Cardiac muscle cell (in vitro differentiated cells and primary cell): Measurements from ENCODE around the gene NEDD4L. TPM values are rescaled to one million over a fixed set of nuclear protein-coding genes. Genes with fewer than 3 reads are reported as not detected.
A peak's percentile ranks its signal among the peaks of the same experiment; 100 is the strongest.

Experiments
- DNase-seq, 2 donors: peaks; one replicate each; pipeline versions ENCODE4 v3.0.0 to v3.0.0-alpha.2; 2010 to 2017; ENCODE audit warnings: low read depth in 1 of 2, low spot score in 1 of 2
- H3K27ac ChIP-seq: fragments of 200-600 bp; sonication (generic); 2 replicates; pipeline ENCODE4 v1.5.1; 2016
- H3K27me3 ChIP-seq: fragments of 200-600 bp; sonication (generic); 2 replicates; pipeline ENCODE4 v1.6.0; 2016; ENCODE audit warnings: control low read depth
- H3K36me3 ChIP-seq: fragments of 200-600 bp; sonication (generic); 2 replicates; pipeline ENCODE4 v1.5.1; 2016; ENCODE audit warnings: control low read depth
- H3K4me1 ChIP-seq: fragments of 200-600 bp; sonication (generic); 2 replicates; pipeline ENCODE4 v1.8.1; 2017; ENCODE audit warnings: low read depth, mild to moderate bottlenecking, mixed run types
- H3K4me3 ChIP-seq: fragments of 200-600 bp; sonication (generic); 2 replicates; pipeline ENCODE4 v1.5.1; 2016; ENCODE audit warnings: mild to moderate bottlenecking
- H3K9me3 ChIP-seq: fragments of 200-600 bp; sonication (generic); 2 replicates; pipeline ENCODE4 v1.5.1; 2017; ENCODE audit warnings: low read depth, mild to moderate bottlenecking, control low read depth
- CTCF ChIP-seq: IDR thresholded peaks from 2 replicates; pipeline ENCODE4 v1.5.1; 2012; ENCODE audit warnings: low read depth, mild to moderate bottlenecking, low read length
- polyA plus RNA-seq: library from polyadenylated mRNA; unstranded; fragments of >200 nt; fragmentation: Nextera tagmentation; extraction: Ambion mirVana; gene quantifications from 2 replicates; pipeline ENCODE4 v1.2.1, GENCODE V29; 2016
- total RNA-seq: library from RNA; depleted of rRNA; stranded (reverse); fragments of >200 nt; gene quantifications from 2 replicates; pipeline ENCODE4 v1.2.3, GENCODE V29; 2016

The NEDD4L gene
- total and polyA plus RNA-seq, 2 experiments from 2014 or later: 30.8 to 40.5 TPM

- H3K4me3 ChIP-seq: no peak overlapping the region
- H3K9me3 ChIP-seq: no peaks in the 10 kb centered on the region
- no peaks in the 10 kb centered on the region for H3K27me3 ChIP-seq
- no peak overlapping the region for H3K27ac ChIP-seq
- DNase-seq: no peak
- H3K36me3 ChIP-seq: no peaks in the 10 kb centered on the region
- TF ChIP-seq CTCF: no peak
- H3K4me1 ChIP-seq: peaks cover 7% of the 10 kb centered on the region
Measured at GRCh38 chr18:58146099-58146498, 102.1 kb downstream of the NEDD4L start.

- Histone ChIP-seq H3K27ac (peak overlapping the region; percentile 16), H3K27me3 (no peaks in the 10 kb centered on the region), H3K9me3 (no peaks in the 10 kb centered on the region), H3K36me3 (no peaks in the 10 kb centered on the region), H3K4me3 (no peak overlapping the region), H3K4me1 (peaks cover 7% of the 10 kb centered on the region)
- TF ChIP-seq CTCF: no peak
- DNase-seq: peak in 1 of 2 donors; percentile 12
Measured at GRCh38 chr18:58148954-58149471, 105.0 kb downstream of the NEDD4L start.

- no peak overlapping the region for H3K4me3 ChIP-seq
- H3K36me3 ChIP-seq: no peaks in the 10 kb centered on the region
- no peak overlapping the region for H3K27ac ChIP-seq
- no peak for TF ChIP-seq CTCF
- H3K9me3 ChIP-seq: no peaks in the 10 kb centered on the region
- H3K27me3 ChIP-seq: no peaks in the 10 kb centered on the region
- H3K4me1 ChIP-seq: peaks cover 7% of the 10 kb centered on the region
- no peak for DNase-seq
Measured at GRCh38 chr18:58150772-58151171, 106.7 kb downstream of the NEDD4L start.

GRCh38 chr18:58152216-58152615 lies 108.2 kb downstream of the NEDD4L start:
- no peaks in the 10 kb centered on the region for H3K27me3 ChIP-seq
- TF ChIP-seq CTCF: no peak
- H3K4me3 ChIP-seq: no peak overlapping the region
- no peak for DNase-seq
- no peaks in the 10 kb centered on the region for H3K9me3 ChIP-seq
- H3K4me1 ChIP-seq: peaks cover 7% of the 10 kb centered on the region
- no peaks in the 10 kb centered on the region for H3K36me3 ChIP-seq
- H3K27ac ChIP-seq: no peak overlapping the region

GRCh38 chr18:58152891-58153290 lies 108.9 kb downstream of the NEDD4L start:
- H3K27ac ChIP-seq: no peak overlapping the region
- no peaks in the 10 kb centered on the region for H3K36me3 ChIP-seq
- peaks cover 7% of the 10 kb centered on the region for H3K4me1 ChIP-seq
- H3K27me3 ChIP-seq: no peaks in the 10 kb centered on the region
- no peaks in the 10 kb centered on the region for H3K9me3 ChIP-seq
- no peak overlapping the region for H3K4me3 ChIP-seq
- no peak for TF ChIP-seq CTCF
- no peak for DNase-seq

GRCh38 chr18:58156516-58156915 lies 112.5 kb downstream of the NEDD4L start:
- no peaks in the 10 kb centered on the region for H3K36me3 ChIP-seq
- H3K4me1 ChIP-seq: no peaks in the 10 kb centered on the region
- H3K4me3 ChIP-seq: no peak overlapping the region
- no peak for DNase-seq
- no peaks in the 10 kb centered on the region for H3K9me3 ChIP-seq
- no peaks in the 10 kb centered on the region for H3K27me3 ChIP-seq
- no peak for TF ChIP-seq CTCF
- no peak overlapping the region for H3K27ac ChIP-seq
